WTC11 (cell line): ENCODE data around the gene ANKRD33.

Source experiments
- E2F5 ChIP-seq: sonication (generic); formaldehyde crosslinking; IDR thresholded peaks from 2 replicates; pipeline ENCODE4 v1.8.1; 2022; ENCODE audit warnings: mild to moderate bottlenecking, moderate library complexity, missing genetic modification reagents
- NR1H2 ChIP-seq: sonication (generic); formaldehyde crosslinking; IDR thresholded peaks from 2 replicates; pipeline ENCODE4 v1.9.0; 2021; ENCODE audit warnings: mild to moderate bottlenecking, moderate library complexity, missing genetic modification reagents
- NR2C2 ChIP-seq: sonication (generic); formaldehyde crosslinking; IDR thresholded peaks from 2 replicates; pipeline ENCODE4 v1.8.0; 2022; ENCODE audit warnings: mild to moderate bottlenecking, missing genetic modification reagents

GRCh38 chr12:51910168-51910567 is 22.3 kb downstream of the ANKRD33 start:
- TF ChIP-seq NR2C2 (no peak), NR1H2 (no peak), E2F5 (CRISPR knock-in tag) (no peak)
